Uterus (tissue), 4 donors: Measurements from ENCODE around the gene CCDC77. TPM values are rescaled to one million over a fixed set of nuclear protein-coding genes. Genes with fewer than 3 reads are reported as not detected.

Experiments used
- DNase-seq, 2 donors: peaks; one replicate each; pipeline ENCODE4 v3.0.0-alpha.2; 2019 to 2020
- H3K27ac ChIP-seq, 2 donors: fragments of 200-600 bp; sonication (generic); 1 replicate in 1 of 2; 2 replicates in 1 of 2; pipeline ENCODE4 v1.5.1; 2016 to 2018
- H3K27me3 ChIP-seq, 2 donors: fragments of 200-600 bp; sonication (generic); one replicate each; pipeline ENCODE4 v1.5.1; 2018 to 2019; ENCODE audit warnings: control low read depth in 1 of 2
- H3K36me3 ChIP-seq, 2 donors: fragments of 200-600 bp; sonication (generic); one replicate each; pipeline ENCODE4 v1.5.1; 2019; ENCODE audit warnings: control low read depth in 1 of 2
- H3K4me1 ChIP-seq, 2 donors: fragments of 200-600 bp; sonication (generic); one replicate each; pipeline ENCODE4 v1.5.1; 2018 to 2019; ENCODE audit warnings: control low read depth in 1 of 2
- H3K4me3 ChIP-seq, 2 donors: fragments of 200-600 bp; sonication (generic); 1 replicate in 1 of 2; 2 replicates in 1 of 2; pipeline ENCODE4 v1.5.1; 2018 to 2019; ENCODE audit warnings: mild to moderate bottlenecking in 1 of 2
- H3K9me3 ChIP-seq, 2 donors: fragments of 200-600 bp; sonication (generic); one replicate each; pipeline ENCODE4 v1.5.1; 2019; ENCODE audit warnings: control low read depth in 1 of 2
- POLR2A ChIP-seq, 2 donors: fragments of 450-650 bp; IDR thresholded peaks; one replicate each; pipeline ENCODE4 v1.6.1; 2016; ENCODE audit warnings: antibody characterized with exemption in 2 of 2, mild to moderate bottlenecking in 1 of 2, moderate library complexity in 1 of 2
- intact Hi-C: fragments of 100-400 bp; cut with DNase I; formaldehyde crosslinking; loops from one replicate; pipeline ENCODE4 v1.15.1; 2023; ENCODE audit warnings: low total_unique reads
- total RNA-seq, 4 donors: library from RNA; depleted of rRNA in 3 of 4; stranded (reverse); fragments of >200 nt in 3 of 4; gene quantifications; one replicate each; pipeline versions ENCODE4 v1.1.0 to v1.2.4, GENCODE V29; 2014 to 2023
- TF ChIP-seq, protein P1 (sequence below), 4 experiments: fragments of 200-600 bp in 2 of 4; fragments of 450-650 bp in 2 of 4; sonication (generic) in 2 of 4; IDR thresholded peaks; one replicate each; pipeline ENCODE4 v1.5.1; 2016 to 2019; ENCODE audit warnings: antibody characterized with exemption in 4 of 4, mild to moderate bottlenecking in 2 of 4, moderate library complexity in 1 of 4
- donor health status: DM: yes; HTN: yes; CAD: no.

CCDC77 gene
- total RNA-seq, 4 donors from 2014 or later = 2.9 to 17.5 (median 5.8) TPM

DNA sequence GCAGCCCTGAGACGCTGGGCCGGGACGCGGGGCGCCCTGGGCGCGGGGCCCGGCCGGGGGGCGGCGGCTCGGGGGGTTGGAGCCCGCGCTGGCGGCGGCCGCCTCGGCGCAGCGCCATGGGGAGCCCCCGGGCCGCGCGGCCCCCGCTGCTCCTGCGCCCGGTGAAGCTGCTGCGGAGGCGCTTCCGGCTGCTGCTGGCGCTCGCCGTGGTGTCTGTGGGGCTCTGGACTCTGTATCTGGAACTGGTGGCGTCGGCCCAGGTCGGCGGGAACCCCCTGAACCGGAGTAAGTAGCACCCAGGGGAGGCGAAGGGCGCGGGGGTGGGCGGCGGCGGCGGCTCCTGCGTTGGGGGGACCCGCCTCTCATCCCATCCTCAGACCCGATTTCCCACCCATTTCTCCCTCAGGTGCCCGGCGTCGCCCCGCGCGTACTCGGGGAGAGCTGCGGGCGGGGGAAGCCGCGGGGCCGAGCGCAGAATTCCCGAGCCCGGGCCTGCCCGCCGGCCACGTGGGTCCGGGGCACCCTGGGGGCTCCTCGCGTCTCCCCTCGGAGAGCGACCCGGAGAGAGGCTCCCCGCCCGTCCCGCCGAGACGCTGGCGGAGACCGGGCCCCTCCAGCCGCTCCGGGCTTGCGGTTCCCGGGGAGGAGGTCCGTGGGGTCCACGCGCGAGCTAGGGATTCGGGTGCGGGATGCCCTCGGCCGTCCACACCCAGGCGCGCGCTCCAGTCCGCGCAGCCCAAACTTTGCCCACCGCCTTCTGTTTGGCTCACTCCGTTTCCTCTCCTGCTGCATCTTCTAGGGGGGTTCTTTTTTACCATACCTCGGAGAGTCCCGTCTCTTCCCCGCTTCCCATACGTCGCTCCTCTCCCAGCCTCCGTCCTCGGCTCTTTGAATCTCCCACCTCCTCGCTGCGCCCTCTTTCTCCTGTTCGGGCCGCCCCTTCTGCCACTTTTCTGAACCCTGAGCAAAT, 59.1 kb downstream of the CCDC77 start:
- peak; percentile 32 to 35 for DNase-seq
- peak overlapping the region; percentile 39 to 63 for H3K4me3 ChIP-seq
- H3K27me3 ChIP-seq = no peaks in the 10 kb centered on the region
- intact Hi-C loops = no loop called here
- H3K27ac ChIP-seq = peak overlapping the region; percentile 45 to 76
- H3K4me1 ChIP-seq = no peaks in the 10 kb centered on the region
- TF ChIP-seq, protein P1, sequence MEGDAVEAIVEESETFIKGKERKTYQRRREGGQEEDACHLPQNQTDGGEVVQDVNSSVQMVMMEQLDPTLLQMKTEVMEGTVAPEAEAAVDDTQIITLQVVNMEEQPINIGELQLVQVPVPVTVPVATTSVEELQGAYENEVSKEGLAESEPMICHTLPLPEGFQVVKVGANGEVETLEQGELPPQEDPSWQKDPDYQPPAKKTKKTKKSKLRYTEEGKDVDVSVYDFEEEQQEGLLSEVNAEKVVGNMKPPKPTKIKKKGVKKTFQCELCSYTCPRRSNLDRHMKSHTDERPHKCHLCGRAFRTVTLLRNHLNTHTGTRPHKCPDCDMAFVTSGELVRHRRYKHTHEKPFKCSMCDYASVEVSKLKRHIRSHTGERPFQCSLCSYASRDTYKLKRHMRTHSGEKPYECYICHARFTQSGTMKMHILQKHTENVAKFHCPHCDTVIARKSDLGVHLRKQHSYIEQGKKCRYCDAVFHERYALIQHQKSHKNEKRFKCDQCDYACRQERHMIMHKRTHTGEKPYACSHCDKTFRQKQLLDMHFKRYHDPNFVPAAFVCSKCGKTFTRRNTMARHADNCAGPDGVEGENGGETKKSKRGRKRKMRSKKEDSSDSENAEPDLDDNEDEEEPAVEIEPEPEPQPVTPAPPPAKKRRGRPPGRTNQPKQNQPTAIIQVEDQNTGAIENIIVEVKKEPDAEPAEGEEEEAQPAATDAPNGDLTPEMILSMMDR (IDR thresholded peaks at IDR 0.05) = no peak
- no peak for TF ChIP-seq POLR2A (IDR thresholded peaks at IDR 0.05)
- H3K9me3 ChIP-seq = no peaks in the 10 kb centered on the region
- H3K36me3 ChIP-seq = no peaks in the 10 kb centered on the region

DNA sequence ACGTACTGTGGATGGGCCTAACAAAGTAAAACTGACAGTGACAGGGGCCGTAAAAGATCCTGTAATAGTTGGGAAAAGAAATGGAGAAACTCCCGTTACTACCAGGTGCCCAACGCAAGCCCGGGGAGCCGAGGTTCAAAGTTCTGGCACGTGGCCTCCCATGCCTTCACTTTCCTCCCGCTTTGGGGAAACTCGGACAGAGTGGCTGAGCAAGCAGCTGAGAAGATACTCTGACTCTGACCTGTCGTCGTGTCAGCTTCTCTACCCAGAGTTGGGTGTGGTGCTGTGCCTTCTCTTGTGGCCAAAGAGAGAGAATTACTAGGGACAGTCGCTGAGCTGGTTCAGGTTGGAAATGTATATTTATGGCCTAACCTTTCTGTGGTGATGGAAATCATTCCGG, 60.0 kb downstream of the CCDC77 start:
- no peaks in the 10 kb centered on the region for H3K36me3 ChIP-seq
- H3K4me3 ChIP-seq = no peak overlapping the region
- intact Hi-C loops = no loop called here
- H3K9me3 ChIP-seq = no peaks in the 10 kb centered on the region
- no peak overlapping the region for H3K27ac ChIP-seq
- no peak for DNase-seq
- no peaks in the 10 kb centered on the region for H3K4me1 ChIP-seq
- TF ChIP-seq, protein P1 (IDR thresholded peaks at IDR 0.05) = no peak
- TF ChIP-seq POLR2A (IDR thresholded peaks at IDR 0.05) = no peak
- H3K27me3 ChIP-seq = no peaks in the 10 kb centered on the region

DNA sequence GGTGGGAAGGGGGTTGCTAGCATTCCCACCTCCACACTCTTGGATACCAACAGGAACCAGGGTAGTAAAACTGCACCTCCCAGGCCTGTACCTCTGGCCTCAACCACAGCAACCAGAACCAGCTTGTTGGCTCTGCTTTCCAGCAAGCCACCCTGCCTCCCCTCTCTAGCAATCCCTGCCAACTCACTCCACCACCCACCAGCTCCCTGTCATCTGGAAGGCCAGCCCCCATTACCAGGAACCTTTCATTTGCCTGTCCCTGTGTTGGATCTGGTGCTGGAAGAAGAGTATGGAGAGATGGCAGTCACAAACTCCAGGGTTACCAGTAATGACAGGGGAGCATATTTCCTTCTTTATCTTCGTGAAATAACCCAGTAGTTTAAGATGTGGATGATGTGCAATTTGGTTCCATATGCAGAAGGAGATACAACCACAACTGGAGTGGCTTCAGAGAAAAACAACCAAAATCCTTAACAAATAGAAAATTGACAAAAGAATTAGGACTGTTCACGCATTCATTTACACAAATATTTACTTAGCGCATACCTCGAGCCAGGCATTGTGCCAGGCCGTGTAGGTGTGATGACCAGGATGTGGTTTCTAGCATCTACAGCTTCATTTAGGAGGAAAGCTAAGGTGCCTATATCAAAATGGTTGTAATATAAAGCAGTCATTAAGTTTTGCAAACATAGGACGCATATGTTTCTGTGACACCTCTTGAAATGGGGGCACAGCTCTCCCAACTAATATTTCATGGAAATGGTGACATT, 61.7 kb downstream of the CCDC77 start:
- Histone ChIP-seq H3K4me1 (no peaks in the 10 kb centered on the region), H3K27me3 (no peaks in the 10 kb centered on the region), H3K36me3 (no peaks in the 10 kb centered on the region), H3K9me3 (no peaks in the 10 kb centered on the region), H3K4me3 (no peak overlapping the region), H3K27ac (no peak overlapping the region)
- intact Hi-C loops = no loop called here
- TF ChIP-seq, protein P1 (IDR thresholded peaks at IDR 0.05) = no peak
- no peak for TF ChIP-seq POLR2A (IDR thresholded peaks at IDR 0.05)
- DNase-seq = no peak

DNA sequence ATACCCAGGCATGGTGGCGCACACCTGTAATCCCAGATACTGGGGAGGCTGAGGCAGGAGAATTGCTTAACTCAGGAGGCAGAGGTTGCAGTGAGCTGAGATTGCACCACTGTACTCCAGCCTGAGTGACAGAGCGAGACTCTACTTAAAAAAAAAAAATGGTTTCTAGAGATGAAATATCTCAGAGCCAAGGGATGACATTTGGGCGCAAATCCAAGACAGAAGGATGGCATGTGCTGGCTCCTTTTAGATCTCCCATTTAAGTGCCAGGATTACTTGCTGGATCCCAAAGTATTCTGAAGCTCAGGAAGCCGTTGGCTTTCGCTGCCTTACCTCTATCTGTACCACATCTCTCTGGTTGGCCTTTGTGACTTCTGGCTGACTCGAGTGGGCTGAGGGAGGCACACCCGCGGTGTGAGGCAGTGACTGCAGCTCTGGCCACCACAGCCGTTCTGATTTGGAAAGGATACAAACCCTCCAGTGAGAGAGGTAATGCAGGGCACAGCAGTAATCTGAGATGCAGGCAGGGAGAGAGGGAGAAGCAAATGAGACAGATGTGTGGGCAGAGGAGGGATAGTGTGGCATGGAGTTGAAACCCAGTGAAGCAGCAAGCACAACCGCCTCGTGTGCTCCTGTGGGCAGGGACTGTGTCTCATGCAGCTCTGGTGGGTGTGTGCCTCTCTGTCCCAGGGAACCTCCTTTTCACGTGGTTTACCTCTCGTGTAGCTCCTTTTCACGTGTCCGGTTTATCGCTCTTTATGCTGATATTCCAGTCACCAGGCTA, 63.2 kb downstream of the CCDC77 start:
- Histone ChIP-seq H3K27ac (no peak overlapping the region), H3K4me1 (no peaks in the 10 kb centered on the region), H3K4me3 (no peak overlapping the region), H3K27me3 (no peaks in the 10 kb centered on the region), H3K9me3 (no peaks in the 10 kb centered on the region), H3K36me3 (no peaks in the 10 kb centered on the region)
- intact Hi-C loops = no loop called here
- TF ChIP-seq POLR2A (IDR thresholded peaks at IDR 0.05) = no peak
- TF ChIP-seq, protein P1 (IDR thresholded peaks at IDR 0.05) = no peak
- no peak for DNase-seq
